Stimulated activated CD8-positive, alpha-beta memory T cell treated with anti-CD3 and anti-CD28 coated beads, Interleukin-4, amount 100 ng/mL, for 48 hours (primary cell): ENCODE data around the gene ALCAM.
"Not testable (repeated sequence)": the region's sequence is repeated elsewhere in the genome, so short reads cannot be mapped to it uniquely, and the experiment has no call there.

ENCODE experiments used
- DNase-seq: peaks from one replicate; pipeline ENCODE4 v3.0.0-alpha.2; 2020

The ALCAM gene

GRCh38 chr3:105392598-105392997 lies 25.9 kb downstream of the ALCAM start:
- DNase-seq: not testable (repeated sequence)

GRCh38 chr3:105394177-105394576 lies 27.5 kb downstream of the ALCAM start:
- DNase-seq: no peak

GRCh38 chr3:105397974-105398373 lies 31.3 kb downstream of the ALCAM start:
- DNase-seq: no peak

- DNase-seq: no peak
These were observed 31.7 kb downstream of the ALCAM start for GRCh38 chr3:105398437-105398836.

GRCh38 chr3:105399062-105399461 lies 32.4 kb downstream of the ALCAM start:
- DNase-seq: no peak

- DNase-seq: no peak
These were observed 32.9 kb downstream of the ALCAM start for GRCh38 chr3:105399611-105400010.

GRCh38 chr3:105401254-105401653 lies 34.5 kb downstream of the ALCAM start:
- DNase-seq: no peak

- DNase-seq: no peak
These were observed 35.0 kb downstream of the ALCAM start for GRCh38 chr3:105401691-105402149.

- no peak for DNase-seq
These were observed 35.6 kb downstream of the ALCAM start for GRCh38 chr3:105402287-105402801.

- not testable (repeated sequence) for DNase-seq
These were observed 36.3 kb downstream of the ALCAM start for GRCh38 chr3:105403034-105403433.

- no peak for DNase-seq
These were observed 39.6 kb downstream of the ALCAM start for GRCh38 chr3:105406268-105406667.

GRCh38 chr3:105409364-105409763 lies 42.7 kb downstream of the ALCAM start:
- no peak for DNase-seq

- DNase-seq: no peak
These were observed 46.7 kb downstream of the ALCAM start for GRCh38 chr3:105413343-105413887.

GRCh38 chr3:105414841-105415240 lies 48.1 kb downstream of the ALCAM start:
- no peak for DNase-seq

- DNase-seq: no peak
These were observed 49.2 kb downstream of the ALCAM start for GRCh38 chr3:105415951-105416350.

GRCh38 chr3:105417525-105418289 lies 51.0 kb downstream of the ALCAM start:
- DNase-seq: no peak

GRCh38 chr3:105422645-105423044 lies 55.9 kb downstream of the ALCAM start:
- DNase-seq: no peak

GRCh38 chr3:105423397-105423796 lies 56.7 kb downstream of the ALCAM start:
- DNase-seq: no peak

GRCh38 chr3:105424412-105425152 lies 57.9 kb downstream of the ALCAM start:
- DNase-seq: no peak

- no peak for DNase-seq
These were observed 58.4 kb downstream of the ALCAM start for GRCh38 chr3:105425153-105425502.

- DNase-seq: no peak
These were observed 60.6 kb downstream of the ALCAM start for GRCh38 chr3:105427332-105427731.

GRCh38 chr3:105429034-105429762 lies 62.5 kb downstream of the ALCAM start:
- no peak for DNase-seq

- DNase-seq: no peak
These were observed 63.7 kb downstream of the ALCAM start for GRCh38 chr3:105430455-105430854.
